Measurements from ENCODE around the gene S100A1.

DNA sequence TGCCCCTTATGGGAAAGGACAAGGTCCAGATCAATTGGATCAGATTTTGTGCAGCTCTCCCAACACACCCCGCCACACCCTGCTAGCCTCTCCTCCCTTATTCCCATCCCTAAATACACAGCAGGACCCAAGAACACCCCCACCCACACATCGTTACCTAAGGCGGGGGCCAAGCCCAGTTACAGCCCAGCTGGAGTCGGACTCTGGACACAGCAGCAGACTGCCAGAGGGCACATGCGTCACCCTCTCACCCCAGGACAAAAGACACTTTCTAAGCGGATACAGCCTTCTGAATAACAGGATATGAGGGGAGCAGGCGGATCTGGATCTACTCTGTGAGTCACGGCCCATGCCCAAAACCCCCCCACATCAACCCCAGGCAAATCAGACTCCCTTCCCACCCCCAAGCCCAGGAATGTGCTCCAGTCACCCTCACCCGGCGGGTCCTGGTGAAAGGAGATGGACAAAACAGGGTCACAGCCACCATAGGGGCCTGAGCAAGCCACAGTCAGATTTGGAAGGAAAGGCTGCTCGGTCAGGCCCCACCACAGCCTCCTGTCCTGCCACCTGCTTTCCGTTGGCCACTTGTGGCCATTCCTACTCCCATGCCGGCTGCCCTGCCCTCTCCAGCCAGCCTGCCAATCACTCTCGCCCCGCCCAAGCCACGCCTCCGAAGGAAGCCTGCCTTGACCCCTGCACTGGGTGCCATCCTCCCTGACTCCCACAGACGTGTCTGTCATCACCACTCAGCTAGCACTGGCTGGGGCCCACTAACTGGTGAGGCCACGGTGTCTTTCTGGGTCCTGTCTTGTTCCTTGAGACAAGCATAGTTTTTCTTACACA, 19.3 kb upstream of the S100A1 start:
- TF ChIP-seq, protein P1, sequence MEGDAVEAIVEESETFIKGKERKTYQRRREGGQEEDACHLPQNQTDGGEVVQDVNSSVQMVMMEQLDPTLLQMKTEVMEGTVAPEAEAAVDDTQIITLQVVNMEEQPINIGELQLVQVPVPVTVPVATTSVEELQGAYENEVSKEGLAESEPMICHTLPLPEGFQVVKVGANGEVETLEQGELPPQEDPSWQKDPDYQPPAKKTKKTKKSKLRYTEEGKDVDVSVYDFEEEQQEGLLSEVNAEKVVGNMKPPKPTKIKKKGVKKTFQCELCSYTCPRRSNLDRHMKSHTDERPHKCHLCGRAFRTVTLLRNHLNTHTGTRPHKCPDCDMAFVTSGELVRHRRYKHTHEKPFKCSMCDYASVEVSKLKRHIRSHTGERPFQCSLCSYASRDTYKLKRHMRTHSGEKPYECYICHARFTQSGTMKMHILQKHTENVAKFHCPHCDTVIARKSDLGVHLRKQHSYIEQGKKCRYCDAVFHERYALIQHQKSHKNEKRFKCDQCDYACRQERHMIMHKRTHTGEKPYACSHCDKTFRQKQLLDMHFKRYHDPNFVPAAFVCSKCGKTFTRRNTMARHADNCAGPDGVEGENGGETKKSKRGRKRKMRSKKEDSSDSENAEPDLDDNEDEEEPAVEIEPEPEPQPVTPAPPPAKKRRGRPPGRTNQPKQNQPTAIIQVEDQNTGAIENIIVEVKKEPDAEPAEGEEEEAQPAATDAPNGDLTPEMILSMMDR (IDR thresholded peaks at IDR 0.05; ENCODE audit: low read depth, low read length): no peak
- TF ChIP-seq EZH2phosphoT487 (IDR thresholded peaks at IDR 0.05; ENCODE audit: low read depth): no peak
